Lower lobe of right lung (tissue), 2 donors: ENCODE results near the gene C2orf68. TPM values are rescaled to one million over a fixed set of nuclear protein-coding genes. Genes with fewer than 3 reads are reported as not detected.

ENCODE experiments used
- ATAC-seq, 2 donors: fragments of 200-7000 bp; cut with Tn5 transposase; one replicate each; pipeline ENCODE4 v1.9.1; 2020 to 2022; ENCODE audit warnings: mild to moderate bottlenecking in 2 of 2, moderate library complexity in 2 of 2
- DNase-seq: peaks from one replicate; pipeline ENCODE4 v3.0.0-alpha.2; 2020
- H3K27ac ChIP-seq: fragments of 200-600 bp; one replicate; pipeline ENCODE4 v1.8.0; 2022
- H3K27me3 ChIP-seq: fragments of 200-600 bp; one replicate; pipeline ENCODE4 v1.8.0; 2022; ENCODE audit warnings: low read depth
- H3K36me3 ChIP-seq: fragments of 200-600 bp; one replicate; pipeline ENCODE4 v1.8.0; 2022; ENCODE audit warnings: mild to moderate bottlenecking
- H3K4me1 ChIP-seq: fragments of 200-600 bp; one replicate; pipeline ENCODE4 v1.8.0; 2022
- H3K4me3 ChIP-seq: fragments of 200-600 bp; one replicate; pipeline ENCODE4 v1.8.0; 2022; ENCODE audit warnings: mild to moderate bottlenecking
- H3K9me3 ChIP-seq: fragments of 200-600 bp; one replicate; pipeline ENCODE4 v1.8.0; 2022
- intact Hi-C: fragments of 100-400 bp; cut with DNase I; formaldehyde crosslinking; loops from one replicate; pipeline ENCODE4 v1.11.0; 2022
- total RNA-seq: library from RNA; stranded (reverse); fragmentation: NEBNext Ultra II Directional; extraction: Animal tissue kit (Norgen Biotek cat#: 25700); gene quantifications from one replicate; pipeline ENCODE4 v1.2.1, GENCODE V29; 2021
- TF ChIP-seq, protein P1 (sequence below): fragments of 200-600 bp; IDR thresholded peaks from one replicate; pipeline ENCODE4 v1.8.0; 2022; ENCODE audit warnings: antibody characterized with exemption, mild to moderate bottlenecking
- donor health status: DM: no; HTN: yes; CAD: no; lungs with severe emphysema.

C2orf68 gene
- total RNA-seq, 1 donor from 2014 or later = 40.6 TPM

DNA sequence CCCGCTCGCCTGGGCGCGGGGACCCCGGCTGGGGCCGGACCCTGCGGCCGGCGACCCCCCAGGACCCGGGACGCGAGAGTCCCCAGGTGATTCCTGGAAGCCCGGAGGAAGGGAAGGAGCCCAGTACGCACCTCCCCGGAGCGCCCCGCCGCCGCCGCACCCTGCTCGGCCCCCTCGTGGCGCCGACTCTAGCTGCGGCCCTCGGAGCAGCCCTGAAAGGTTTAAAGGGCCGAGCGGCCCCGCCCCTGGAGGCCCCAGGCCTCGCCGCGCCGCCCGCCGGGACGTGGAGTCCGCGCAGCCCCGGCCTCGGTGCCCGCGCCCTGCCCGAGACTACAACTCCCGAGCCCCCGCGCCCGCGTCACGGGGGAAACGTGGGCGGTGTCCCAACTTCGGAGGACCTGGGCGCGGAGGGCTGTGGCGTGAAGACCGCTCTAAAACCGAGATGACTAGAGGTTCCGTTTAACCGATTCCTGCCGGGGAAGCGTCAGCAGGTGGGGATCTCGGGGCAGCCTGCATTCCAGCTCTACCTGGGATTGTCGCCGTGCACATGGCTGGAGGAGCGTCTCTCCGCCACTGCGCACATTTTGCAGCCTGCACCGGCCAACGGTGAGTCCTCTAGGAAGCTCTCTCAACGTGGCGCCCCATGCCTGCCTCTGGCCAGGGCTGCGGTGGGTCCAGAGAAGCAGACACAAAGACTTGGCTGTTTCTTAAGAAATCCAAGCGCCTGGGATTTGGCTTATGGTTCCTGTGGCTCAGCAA is 9.2 kb downstream of the C2orf68 start, which contains the start of gene TMEM150A:
TMEM150A (minus strand) TSS at position 223 of the 759 bp plus-strand sequence. CDS start 750 bp downstream, outside the sequence.
- TF ChIP-seq, protein P1, sequence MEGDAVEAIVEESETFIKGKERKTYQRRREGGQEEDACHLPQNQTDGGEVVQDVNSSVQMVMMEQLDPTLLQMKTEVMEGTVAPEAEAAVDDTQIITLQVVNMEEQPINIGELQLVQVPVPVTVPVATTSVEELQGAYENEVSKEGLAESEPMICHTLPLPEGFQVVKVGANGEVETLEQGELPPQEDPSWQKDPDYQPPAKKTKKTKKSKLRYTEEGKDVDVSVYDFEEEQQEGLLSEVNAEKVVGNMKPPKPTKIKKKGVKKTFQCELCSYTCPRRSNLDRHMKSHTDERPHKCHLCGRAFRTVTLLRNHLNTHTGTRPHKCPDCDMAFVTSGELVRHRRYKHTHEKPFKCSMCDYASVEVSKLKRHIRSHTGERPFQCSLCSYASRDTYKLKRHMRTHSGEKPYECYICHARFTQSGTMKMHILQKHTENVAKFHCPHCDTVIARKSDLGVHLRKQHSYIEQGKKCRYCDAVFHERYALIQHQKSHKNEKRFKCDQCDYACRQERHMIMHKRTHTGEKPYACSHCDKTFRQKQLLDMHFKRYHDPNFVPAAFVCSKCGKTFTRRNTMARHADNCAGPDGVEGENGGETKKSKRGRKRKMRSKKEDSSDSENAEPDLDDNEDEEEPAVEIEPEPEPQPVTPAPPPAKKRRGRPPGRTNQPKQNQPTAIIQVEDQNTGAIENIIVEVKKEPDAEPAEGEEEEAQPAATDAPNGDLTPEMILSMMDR = peak; percentile 58
- intact Hi-C loops = no loop called here
- H3K36me3 ChIP-seq = peaks cover 41% of the 10 kb centered on the region
- H3K4me3 ChIP-seq = peak within 1 kb of the TSS; percentile 82
- ATAC-seq (peak; percentile 95 to 96), DNase-seq (peak; percentile 98)
- no peaks in the 10 kb centered on the region for H3K27me3 ChIP-seq
- H3K27ac ChIP-seq = peak within 1 kb of the TSS; percentile 90
- H3K4me1 ChIP-seq = peaks cover 60% of the 10 kb centered on the region
- no peaks in the 10 kb centered on the region for H3K9me3 ChIP-seq

DNA sequence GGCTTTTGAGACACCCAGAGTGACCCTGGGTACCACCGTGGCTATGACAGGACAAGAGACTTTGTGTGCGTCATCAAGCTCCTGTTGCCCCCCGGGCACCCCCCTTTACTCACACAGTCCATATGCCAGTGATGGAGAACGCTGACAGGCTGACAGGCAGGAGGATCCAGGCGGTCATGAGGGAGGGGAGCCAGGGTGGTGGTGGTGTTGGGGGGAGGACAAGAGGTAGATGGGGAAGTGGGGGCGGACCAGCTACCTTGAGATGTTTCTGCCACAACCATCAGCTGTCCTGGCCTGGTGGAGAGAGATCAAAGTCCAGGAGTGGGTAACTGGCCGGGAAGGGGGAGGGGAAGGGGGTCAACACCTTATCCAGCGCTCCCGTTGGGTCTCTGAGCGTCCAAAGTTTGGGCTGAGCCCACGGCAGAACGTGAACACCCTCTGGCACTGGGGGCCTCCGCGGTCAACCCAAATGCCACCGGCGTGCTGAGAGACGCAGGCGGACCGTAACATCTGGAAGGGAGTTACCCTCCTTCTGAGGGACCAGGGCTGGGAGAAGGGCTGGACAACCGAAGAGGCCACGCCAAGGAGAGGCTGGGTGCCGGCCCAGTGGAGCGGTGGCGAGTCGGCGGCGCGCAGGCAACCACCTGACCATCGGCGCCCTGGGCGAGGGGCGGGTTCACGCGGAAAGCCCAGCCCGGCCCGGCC is 9.9 kb downstream of the C2orf68 start:
- Histone ChIP-seq H3K4me3 (peak overlapping the region; percentile 82), H3K36me3 (peaks cover 41% of the 10 kb centered on the region), H3K27ac (peak overlapping the region; percentile 90), H3K27me3 (no peaks in the 10 kb centered on the region), H3K9me3 (no peaks in the 10 kb centered on the region), H3K4me1 (peaks cover 60% of the 10 kb centered on the region)
- DNase-seq = peak; percentile 83
- intact Hi-C loops = no loop called here
- ATAC-seq = peak; percentile 76 to 78
- TF ChIP-seq, protein P1 = no peak

DNA sequence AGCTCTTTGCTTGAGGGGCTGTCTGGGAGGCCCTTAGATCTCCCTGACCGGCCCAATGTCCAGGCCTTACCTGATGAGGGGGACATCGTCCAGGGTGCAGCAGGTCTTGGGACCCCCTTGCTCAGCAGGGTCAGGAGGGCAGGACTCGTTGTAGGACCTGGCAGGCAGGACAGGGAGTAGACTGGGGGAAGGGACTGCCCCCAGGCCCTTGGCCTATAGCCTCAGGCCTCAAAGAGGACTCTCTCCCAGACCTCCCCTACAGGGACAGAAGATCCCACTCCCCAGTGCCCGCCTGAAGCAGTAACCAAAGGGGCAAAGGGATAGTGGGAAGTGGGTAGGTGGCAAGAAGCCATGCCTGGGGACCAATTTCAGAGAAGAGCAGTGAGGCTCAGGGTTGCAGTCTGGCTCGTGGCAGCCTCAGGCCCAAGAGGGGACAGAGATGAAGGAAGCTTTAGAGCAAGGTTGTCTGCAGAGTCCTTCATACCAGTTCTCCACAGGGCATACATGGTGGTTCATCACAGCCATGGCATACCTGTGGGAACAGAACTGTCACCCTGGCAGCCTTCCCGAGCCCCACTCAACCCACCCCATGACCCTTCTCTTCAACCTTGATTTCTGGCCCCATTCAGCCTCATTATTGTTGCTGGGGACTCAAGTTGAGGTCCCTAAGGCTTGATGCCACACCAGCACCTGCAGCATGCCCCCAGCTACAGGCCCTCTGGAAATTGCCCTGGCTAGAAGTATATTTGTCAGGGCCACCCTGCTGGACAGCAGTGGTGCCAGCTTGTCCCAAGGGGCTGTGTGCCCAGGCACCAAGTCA is 10.7 kb downstream of the C2orf68 start:
- intact Hi-C loops = no loop called here
- Histone ChIP-seq H3K9me3 (no peaks in the 10 kb centered on the region), H3K27me3 (no peaks in the 10 kb centered on the region), H3K4me3 (peak overlapping the region; percentile 82), H3K36me3 (peaks cover 46% of the 10 kb centered on the region), H3K4me1 (peaks cover 60% of the 10 kb centered on the region), H3K27ac (peak overlapping the region; percentile 90)
- ATAC-seq (no peak), DNase-seq (no peak)
- TF ChIP-seq, protein P1 = no peak

DNA sequence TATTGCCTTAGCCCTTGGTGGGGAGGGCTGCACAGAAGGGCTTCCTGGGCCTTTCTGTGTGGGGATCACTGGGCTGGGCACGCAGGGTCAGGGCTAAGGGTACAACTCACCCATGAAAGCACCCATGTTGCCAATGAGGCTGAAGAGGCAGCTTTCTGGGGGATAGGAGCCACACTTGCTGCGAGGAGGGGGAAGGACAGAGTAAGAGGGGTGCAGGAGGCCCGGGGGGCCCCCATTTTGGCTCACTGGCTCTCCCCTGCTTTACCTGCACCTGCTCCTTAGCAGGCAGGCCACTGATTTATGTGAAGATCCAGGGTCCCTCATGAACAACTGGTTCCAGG is 11.7 kb downstream of the C2orf68 start:
- intact Hi-C loops = no loop called here
- peaks cover 52% of the 10 kb centered on the region for H3K4me1 ChIP-seq
- no peaks in the 10 kb centered on the region for H3K27me3 ChIP-seq
- H3K27ac ChIP-seq = no peak overlapping the region
- TF ChIP-seq, protein P1 = no peak
- no peaks in the 10 kb centered on the region for H3K9me3 ChIP-seq
- H3K36me3 ChIP-seq = peaks cover 46% of the 10 kb centered on the region
- DNase-seq (no peak), ATAC-seq (no peak)
- H3K4me3 ChIP-seq = no peak overlapping the region

DNA sequence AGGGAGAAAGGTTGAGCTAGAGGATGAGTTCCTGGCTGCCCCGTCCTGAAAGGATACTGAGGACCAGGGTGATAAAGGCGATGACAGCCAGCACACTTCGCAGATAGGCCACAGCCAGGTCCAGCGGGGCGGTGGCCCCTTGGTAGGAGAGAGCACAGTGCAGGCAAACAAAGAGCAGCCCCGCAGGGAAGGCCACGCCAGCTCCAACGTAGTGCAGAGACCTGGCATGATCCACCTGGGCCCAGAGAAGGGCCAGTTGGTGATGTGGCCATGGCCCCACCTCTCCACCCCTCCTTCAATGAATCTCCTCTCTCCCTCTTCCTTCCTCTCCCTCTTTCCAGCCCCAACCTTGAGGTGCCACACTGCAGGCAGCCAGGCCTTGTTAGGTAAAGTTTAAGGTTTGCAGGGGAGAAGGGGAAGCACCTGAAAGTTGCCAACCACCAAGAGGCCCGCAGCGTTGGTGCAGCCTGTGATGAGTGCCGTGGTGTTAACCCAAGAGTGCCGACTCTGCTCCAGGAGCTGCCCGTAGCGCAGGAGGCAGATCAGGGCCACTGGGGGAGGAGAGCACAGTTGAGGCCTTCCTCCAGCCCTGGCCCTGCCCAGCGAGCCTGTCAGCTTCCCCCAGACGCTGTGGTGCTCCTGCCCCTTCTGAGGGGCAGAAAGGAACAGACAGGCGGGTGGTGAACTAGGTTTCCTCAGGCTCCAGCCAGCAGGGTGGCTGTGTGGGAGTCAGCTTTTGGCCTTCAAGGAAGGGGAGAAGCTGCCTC is 12.2 kb downstream of the C2orf68 start:
- no peak for ATAC-seq
- no peak overlapping the region for H3K4me3 ChIP-seq
- intact Hi-C loops = no loop called here
- H3K27ac ChIP-seq = no peak overlapping the region
- H3K9me3 ChIP-seq = no peaks in the 10 kb centered on the region
- peaks cover 46% of the 10 kb centered on the region for H3K36me3 ChIP-seq
- no peaks in the 10 kb centered on the region for H3K27me3 ChIP-seq
- peaks cover 51% of the 10 kb centered on the region for H3K4me1 ChIP-seq
- TF ChIP-seq, protein P1 = no peak
- DNase-seq = no peak
